MM.1S (cell line): ENCODE results near the gene PLCB1.
"Not testable (repeated sequence)": the region's sequence is repeated elsewhere in the genome, so short reads cannot be mapped to it uniquely, and the experiment has no call there.

Source experiments
- DNase-seq: peaks from one replicate; pipeline ENCODE4 v3.0.0-alpha.2; 2015
- H2AFZ ChIP-seq: fragments of 300-600 bp; sonication (generic); 2 replicates; pipeline ENCODE4 v1.6.0; 2016; ENCODE audit warnings: antibody characterized with exemption, low read length
- H3F3A ChIP-seq: fragments of 300-600 bp; sonication (generic); 2 replicates; pipeline ENCODE4 v1.6.1; 2016; ENCODE audit warnings: mild to moderate bottlenecking, antibody characterized with exemption, low read length, moderate library complexity, mixed read lengths; ENCODE audit not compliant: insufficient read depth
- H3K27ac ChIP-seq: fragments of 300-600 bp; sonication (generic); 2 replicates; pipeline ENCODE4 v1.5.1; 2016; ENCODE audit warnings: mild to moderate bottlenecking, low read length
- H3K27me3 ChIP-seq: fragments of 300-600 bp; sonication (generic); replicated peaks from 2 replicates; pipeline ENCODE4 v1.6.0; 2016; ENCODE audit warnings: low read length; ENCODE audit not compliant: insufficient read depth
- H3K36me3 ChIP-seq: fragments of 300-600 bp; sonication (generic); replicated peaks from 2 replicates; pipeline ENCODE4 v1.6.1; 2016; ENCODE audit warnings: mild to moderate bottlenecking, low read length, mixed read lengths; ENCODE audit not compliant: insufficient read depth
- H3K4me1 ChIP-seq: fragments of 300-600 bp; sonication (generic); 2 replicates; pipeline ENCODE4 v1.6.1; 2016; ENCODE audit warnings: low read length, mixed read lengths
- H3K4me2 ChIP-seq: fragments of 300-600 bp; sonication (generic); 2 replicates; pipeline ENCODE4 v1.6.0; 2016; ENCODE audit warnings: low read depth, low read length
- H3K4me3 ChIP-seq: fragments of 300-600 bp; sonication (generic); 2 replicates; pipeline ENCODE4 v1.5.1; 2016; ENCODE audit warnings: low read length, mixed read lengths
- H3K79me2 ChIP-seq: fragments of 300-600 bp; sonication (generic); 2 replicates; pipeline ENCODE4 v1.6.1; 2016; ENCODE audit warnings: mixed run types, low read length, mixed read lengths
- H3K9ac ChIP-seq: fragments of 300-600 bp; sonication (generic); 2 replicates; pipeline ENCODE4 v1.6.1; 2016; ENCODE audit warnings: low read length, mixed read lengths
- H3K9me2 ChIP-seq: fragments of 300-600 bp; sonication (generic); replicated peaks from 2 replicates; pipeline ENCODE4 v1.6.1; 2016; ENCODE audit warnings: mild to moderate bottlenecking, low read length, mixed read lengths; ENCODE audit not compliant: insufficient read depth
- H3K9me3 ChIP-seq: fragments of 300-600 bp; sonication (generic); replicated peaks from 2 replicates; pipeline ENCODE4 v1.6.1; 2016; ENCODE audit warnings: mild to moderate bottlenecking, low read length, mixed read lengths; ENCODE audit not compliant: insufficient read depth
- H4K20me1 ChIP-seq: fragments of 300-600 bp; sonication (generic); 2 replicates; pipeline ENCODE4 v1.6.1; 2016; ENCODE audit warnings: mild to moderate bottlenecking, low read length, moderate library complexity, mixed read lengths; ENCODE audit not compliant: insufficient read depth
- EZH2 ChIP-seq: fragments of 300-600 bp; sonication (generic); optimal IDR thresholded peaks from 2 replicates; pipeline ENCODE3; 2017; ENCODE audit warnings: low read depth, mild to moderate bottlenecking, antibody characterized with exemption, low read length, mixed read lengths
- EZH2phosphoT487 ChIP-seq: fragments of 300-600 bp; sonication (generic); IDR thresholded peaks from 2 replicates; pipeline ENCODE4 v1.6.1; 2018; ENCODE audit warnings: antibody characterized with exemption, low read length
- TF ChIP-seq, protein P1 (sequence below): fragments of 300-600 bp; sonication (generic); IDR thresholded peaks from 2 replicates; pipeline ENCODE4 v1.5.1; 2016; ENCODE audit warnings: antibody characterized with exemption, low read length, mixed read lengths

Gene PLCB1

DNA sequence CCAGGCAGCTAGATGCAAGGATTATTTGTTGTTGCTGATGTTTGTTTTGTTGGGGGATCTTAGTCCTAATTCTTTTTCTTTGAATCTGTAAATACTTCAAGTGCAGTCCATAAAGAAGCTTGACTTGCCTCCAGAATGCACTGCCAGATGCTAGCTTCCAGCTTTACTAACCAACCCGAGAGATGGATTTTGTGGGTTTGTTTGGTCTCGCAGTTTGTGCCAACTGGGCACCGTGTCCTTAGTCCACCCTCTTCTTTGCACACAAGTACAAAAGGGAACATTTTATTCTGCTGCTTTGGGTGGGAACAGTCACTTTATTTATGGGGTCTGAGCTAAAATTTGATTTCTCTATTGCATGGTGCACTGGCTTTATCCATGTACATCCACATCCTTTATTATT lies 212.0 kb downstream of the PLCB1 start:
- H2AFZ ChIP-seq = no peak overlapping the region
- H3K9ac ChIP-seq = no peak overlapping the region
- H3K27ac ChIP-seq = no peak overlapping the region
- TF ChIP-seq, protein P1, sequence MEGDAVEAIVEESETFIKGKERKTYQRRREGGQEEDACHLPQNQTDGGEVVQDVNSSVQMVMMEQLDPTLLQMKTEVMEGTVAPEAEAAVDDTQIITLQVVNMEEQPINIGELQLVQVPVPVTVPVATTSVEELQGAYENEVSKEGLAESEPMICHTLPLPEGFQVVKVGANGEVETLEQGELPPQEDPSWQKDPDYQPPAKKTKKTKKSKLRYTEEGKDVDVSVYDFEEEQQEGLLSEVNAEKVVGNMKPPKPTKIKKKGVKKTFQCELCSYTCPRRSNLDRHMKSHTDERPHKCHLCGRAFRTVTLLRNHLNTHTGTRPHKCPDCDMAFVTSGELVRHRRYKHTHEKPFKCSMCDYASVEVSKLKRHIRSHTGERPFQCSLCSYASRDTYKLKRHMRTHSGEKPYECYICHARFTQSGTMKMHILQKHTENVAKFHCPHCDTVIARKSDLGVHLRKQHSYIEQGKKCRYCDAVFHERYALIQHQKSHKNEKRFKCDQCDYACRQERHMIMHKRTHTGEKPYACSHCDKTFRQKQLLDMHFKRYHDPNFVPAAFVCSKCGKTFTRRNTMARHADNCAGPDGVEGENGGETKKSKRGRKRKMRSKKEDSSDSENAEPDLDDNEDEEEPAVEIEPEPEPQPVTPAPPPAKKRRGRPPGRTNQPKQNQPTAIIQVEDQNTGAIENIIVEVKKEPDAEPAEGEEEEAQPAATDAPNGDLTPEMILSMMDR = no peak
- TF ChIP-seq EZH2phosphoT487 (no peak), EZH2 (no peak)
- no peaks in the 10 kb centered on the region; the same call in none of the 2 replicates for H3F3A ChIP-seq
- H4K20me1 ChIP-seq = no peaks in the 10 kb centered on the region
- H3K36me3 ChIP-seq = no peaks in the 10 kb centered on the region
- H3K4me2 ChIP-seq = no peak overlapping the region
- no peaks in the 10 kb centered on the region; the same call in 1 of the 2 replicates for H3K79me2 ChIP-seq
- no peak for DNase-seq
- H3K9me2 ChIP-seq = no peaks in the 10 kb centered on the region
- H3K9me3 ChIP-seq = no peaks in the 10 kb centered on the region
- H3K27me3 ChIP-seq = no peaks in the 10 kb centered on the region
- no peak overlapping the region for H3K4me3 ChIP-seq
- H3K4me1 ChIP-seq = peaks cover 24% of the 10 kb centered on the region

DNA sequence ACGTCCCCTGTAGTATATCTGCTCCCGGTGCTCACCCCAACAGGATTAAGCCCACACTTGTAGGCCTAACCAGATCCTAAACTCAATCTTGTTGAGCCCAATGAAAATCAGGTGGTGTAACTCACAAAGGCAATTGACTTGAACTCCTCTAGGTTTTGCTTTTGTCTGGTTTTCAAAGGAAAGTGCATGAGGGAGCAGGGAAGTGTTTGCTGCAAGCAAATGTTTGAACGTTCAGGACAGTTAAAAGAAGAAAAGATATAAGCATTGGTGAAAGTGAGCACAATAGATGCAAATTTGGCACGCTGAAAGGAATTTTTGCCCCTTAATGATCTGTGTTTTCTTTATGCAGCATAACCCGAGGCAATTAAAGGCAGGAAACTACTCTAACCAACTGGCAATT lies 212.6 kb downstream of the PLCB1 start:
- TF ChIP-seq, protein P1 = no peak
- TF ChIP-seq EZH2phosphoT487 (no peak), EZH2 (no peak)
- no peaks in the 10 kb centered on the region for H3K9me3 ChIP-seq

DNA sequence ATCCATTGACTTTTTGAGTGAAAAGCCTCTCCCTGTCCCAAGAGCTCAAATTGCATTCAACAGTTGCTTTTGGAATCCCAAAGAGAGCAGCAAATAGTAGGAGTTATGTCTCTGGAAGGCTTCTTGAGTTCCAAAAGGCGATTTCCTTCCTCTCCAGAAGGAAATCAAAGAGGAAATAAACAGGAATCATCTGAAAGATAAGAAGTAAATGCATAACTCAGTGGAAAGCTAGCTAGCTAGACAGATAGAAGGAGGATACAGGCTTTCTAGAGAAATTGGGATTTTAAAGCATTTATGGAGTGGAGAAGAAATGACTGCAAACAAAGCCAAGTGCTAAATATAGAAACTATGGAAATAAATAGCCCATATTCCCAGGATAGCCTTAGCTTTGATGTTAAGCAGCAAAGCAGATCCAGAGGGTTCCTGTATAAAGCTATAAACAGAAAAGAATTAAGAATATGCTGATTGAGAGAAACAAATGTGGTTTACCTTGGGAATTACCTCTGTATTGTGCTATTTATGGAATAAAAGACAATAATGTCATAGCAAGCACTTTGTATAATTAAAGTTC lies 214.7 kb downstream of the PLCB1 start:
- no peak for DNase-seq
- Histone ChIP-seq H3K4me3 (no peak overlapping the region), H3K27ac (no peak overlapping the region), H4K20me1 (no peaks in the 10 kb centered on the region), H3K9me3 (no peaks in the 10 kb centered on the region), H3K36me3 (no peaks in the 10 kb centered on the region), H3K27me3 (no peaks in the 10 kb centered on the region), H3K9ac (no peak overlapping the region), H3K4me1 (peaks cover 35% of the 10 kb centered on the region), H3K4me2 (peak overlapping the region; percentile 42; the same call in 1 of the 2 replicates), H2AFZ (no peak overlapping the region), H3K9me2 (no peaks in the 10 kb centered on the region), H3K79me2 (no peaks in the 10 kb centered on the region; the same call in 1 of the 2 replicates), H3F3A (no peaks in the 10 kb centered on the region; the same call in none of the 2 replicates)
- TF ChIP-seq EZH2phosphoT487 = no peak
- TF ChIP-seq, protein P1 = no peak
- no peak for TF ChIP-seq EZH2

More for the DNA sequence above, 212.6 kb downstream of the PLCB1 start:
- Histone ChIP-seq H3K36me3 (no peaks in the 10 kb centered on the region), H3F3A (no peaks in the 10 kb centered on the region; the same call in none of the 2 replicates), H2AFZ (no peak overlapping the region), H3K4me1 (peaks cover 30% of the 10 kb centered on the region), H3K9ac (no peak overlapping the region), H4K20me1 (no peaks in the 10 kb centered on the region), H3K79me2 (no peaks in the 10 kb centered on the region; the same call in 1 of the 2 replicates), H3K4me3 (no peak overlapping the region), H3K27ac (no peak overlapping the region), H3K4me2 (no peak overlapping the region), H3K27me3 (no peaks in the 10 kb centered on the region), H3K9me2 (no peaks in the 10 kb centered on the region)
- DNase-seq = no peak

DNA sequence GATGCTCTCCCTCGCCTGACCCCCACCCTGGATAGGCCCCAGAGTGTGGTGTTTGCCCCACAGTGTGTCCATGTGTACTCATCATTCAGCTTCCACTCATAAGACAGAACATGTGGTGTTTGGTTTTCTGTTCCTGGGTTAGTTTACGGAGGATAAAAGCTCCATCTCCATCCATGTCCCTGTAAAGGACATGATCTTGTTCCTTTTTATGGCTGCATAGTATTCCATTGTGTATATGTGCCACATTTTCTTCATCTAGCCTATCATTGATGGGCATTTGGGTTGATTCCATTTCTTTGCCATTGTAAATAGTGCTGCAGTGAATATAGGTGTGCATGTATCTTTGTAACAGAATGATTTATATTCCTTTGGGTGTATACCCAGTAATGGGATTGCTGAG lies 218.2 kb downstream of the PLCB1 start:
- not testable (repeated sequence) for H3K9me3 ChIP-seq, H3K27me3 ChIP-seq, H3K4me2 ChIP-seq, H3K9ac ChIP-seq, H3F3A ChIP-seq, DNase-seq, H3K4me3 ChIP-seq, H3K79me2 ChIP-seq, H3K27ac ChIP-seq, H4K20me1 ChIP-seq, H2AFZ ChIP-seq, H3K9me2 ChIP-seq, H3K36me3 ChIP-seq
- peaks cover 50% of the 10 kb centered on the region for H3K4me1 ChIP-seq
